A549 (cell line): Measurements from ENCODE around the gene ABLIM1. TPM values are rescaled to one million over a fixed set of nuclear protein-coding genes. Genes with fewer than 3 reads are reported as not detected.

ENCODE experiments used
- ATAC-seq, 2 experiments: fragments of 200-7000 bp in 1 of 2; fragments of >200 bp in 1 of 2; cut with Nextera tagmentation in 1 of 2; cut with Tn5 transposase in 1 of 2; 3 replicates each; pipeline versions ENCODE4 v1.8.0 to v1.9.1; 2018 to 2020; ENCODE audit warnings: mild to moderate bottlenecking in 1 of 2, moderate library complexity in 1 of 2
- CTCF ChIA-PET: fragments of 300-600 bp; sonication (Branson Sonifier 250); formaldehyde crosslinking; extraction: SDS; loops from one replicate; lab custom pipeline; 2021; ENCODE audit warnings: antibody characterized with exemption, inconsistent platforms; lab: Yijun Ruan, JAX
- POLR2A ChIA-PET: fragments of 350-600 bp; formaldehyde crosslinking; extraction: SDS; loops from one replicate; lab custom pipeline; 2021; ENCODE audit warnings: antibody characterized with exemption, inconsistent platforms; lab: Yijun Ruan, JAX
- DNase-seq, 2 experiments: peaks; one replicate each; pipeline versions ENCODE4 v3.0.0 to v3.0.0-alpha.2; 2011 to 2016; ENCODE audit warnings: low read depth in 1 of 2, low spot score in 1 of 2
- FAIRE-seq: peaks from 2 replicates; lab custom pipeline; 2011; peaks lifted over from hg19 to GRCh38; lab: Jason Lieb, UNC
- H3K27ac ChIP-seq, 2 experiments: fragments of >200 bp; sonication (Bioruptor Twin); formaldehyde crosslinking; 3 replicates each; pipeline ENCODE4 v1.5.1; 2016 to 2017
- H3K4me1 ChIP-seq: fragments of >200 bp; sonication (Bioruptor Twin); formaldehyde crosslinking; 3 replicates; pipeline ENCODE4 v1.6.1; 2016
- H3K4me2 ChIP-seq: fragments of >200 bp; sonication (Bioruptor Twin); formaldehyde crosslinking; 3 replicates; pipeline ENCODE4 v1.6.1; 2016
- H3K4me3 ChIP-seq: fragments of >200 bp; sonication (Bioruptor Twin); formaldehyde crosslinking; 3 replicates; pipeline ENCODE4 v1.5.1; 2016
- H3K9me3 ChIP-seq: fragments of >200 bp; sonication (Bioruptor Twin); formaldehyde crosslinking; 3 replicates; pipeline ENCODE4 v1.6.1; 2016
- BHLHE40 ChIP-seq: IDR thresholded peaks from 2 replicates; pipeline ENCODE4 v1.6.1; 2012; ENCODE audit warnings: low read depth, low read length, inconsistent platforms
- CBX2 ChIP-seq: fragments of 200-600 bp; sonication (generic); IDR thresholded peaks from 2 replicates; pipeline ENCODE4 v1.6.1; 2016; ENCODE audit warnings: low read depth, mild to moderate bottlenecking, borderline replicate concordance
- CBX8 ChIP-seq: fragments of 200-600 bp; sonication (generic); IDR thresholded peaks from 2 replicates; pipeline ENCODE4 v1.6.1; 2016
- CEBPB ChIP-seq, 2 experiments: fragments of >200 bp in 1 of 2; sonication (Bioruptor Twin) in 1 of 2; formaldehyde crosslinking in 1 of 2; IDR thresholded peaks; 2 replicates each; pipeline ENCODE4 v1.6.1; 2012 to 2016
- EHMT2 ChIP-seq: fragments of 200-600 bp; sonication (generic); IDR thresholded peaks from 2 replicates; pipeline ENCODE4 v1.6.1; 2016; ENCODE audit warnings: antibody characterized with exemption, low read depth, mild to moderate bottlenecking, moderate library complexity
- FOSL2 ChIP-seq, 2 experiments: fragments of 450-650 bp in 1 of 2; fragments of >200 bp in 1 of 2; sonication (Bioruptor Twin) in 1 of 2; formaldehyde crosslinking; IDR thresholded peaks; 2 replicates each; pipeline versions ENCODE4 v1.5.0 to v1.6.1; 2016 to 2020; ENCODE audit warnings: mild to moderate bottlenecking in 1 of 2, moderate library complexity in 1 of 2
- FOXS1 ChIP-seq: fragments of 250-450 bp; sonication (Bioruptor Pico); IDR thresholded peaks from 2 replicates; pipeline ENCODE4 v1.5.0; 2020; ENCODE audit warnings: mild to moderate bottlenecking, moderate library complexity
- HMGXB4 ChIP-seq: fragments of 250-450 bp; sonication (Bioruptor Pico); IDR thresholded peaks from 2 replicates; pipeline ENCODE4 v1.5.0; 2021; ENCODE audit warnings: mild to moderate bottlenecking, moderate library complexity, borderline replicate concordance
- HOXB13 ChIP-seq: fragments of 250-450 bp; sonication (Bioruptor Pico); IDR thresholded peaks from 2 replicates; pipeline ENCODE4 v1.5.0; 2020; ENCODE audit warnings: low read depth, mild to moderate bottlenecking, moderate library complexity
- HOXB5 ChIP-seq: fragments of 250-450 bp; sonication (Bioruptor Pico); IDR thresholded peaks from 2 replicates; pipeline ENCODE4 v1.5.0; 2020; ENCODE audit warnings: mild to moderate bottlenecking, moderate library complexity
- JUNB ChIP-seq: fragments of >200 bp; sonication (Bioruptor Twin); formaldehyde crosslinking; IDR thresholded peaks from 2 replicates; pipeline ENCODE4 v1.6.1; 2016
- NFE2L2 ChIP-seq: fragments of 150-350 bp; conservative IDR thresholded peaks from 2 replicates; pipeline ENCODE4 v1.6.1; 2014; ENCODE audit warnings: low read length
- POLR2A ChIP-seq: IDR thresholded peaks from 2 replicates; pipeline ENCODE4 v1.6.1; 2012; ENCODE audit warnings: mild to moderate bottlenecking, low read length
- TFCP2L1 ChIP-seq: fragments of 250-450 bp; sonication (Bioruptor Pico); IDR thresholded peaks from 2 replicates; pipeline ENCODE4 v1.5.0; 2021; ENCODE audit warnings: mild to moderate bottlenecking
- ZFP36 ChIP-seq: fragments of 450-650 bp; IDR thresholded peaks from 2 replicates; pipeline ENCODE4 v1.6.1; 2014; ENCODE audit warnings: borderline replicate concordance; ENCODE audit not compliant: partially characterized antibody
- ZSCAN20 ChIP-seq: fragments of 250-450 bp; sonication (Bioruptor Pico); IDR thresholded peaks from 2 replicates; pipeline ENCODE4 v1.8.0; 2022; ENCODE audit warnings: mild to moderate bottlenecking, moderate library complexity
- WGBS: methylation state at CpG from one replicate; pipeline ENCODE4 v1.1.6; 2017; ENCODE audit errors: missing lambda C conversion rate; 5-methylcytosine and 5-hydroxymethylcytosine counted together
- polyA plus RNA-seq, 4 experiments: library from polyadenylated mRNA; depleted of rRNA in 3 of 4; stranded (reverse); fragments of >200 nt; fragmentation: RNase III in 1 of 4; extraction: RNeasy Plus Mini Kit Qiagen cat#74134 plus additional on column Dnase treatment in 1 of 4; gene quantifications; 2 replicates in 3 of 4; 3 replicates in 1 of 4; pipeline ENCODE4 v1.2.3, GENCODE V29; 2011 to 2017
- TF ChIP-seq, protein P1 (sequence below): fragments of 250-450 bp; sonication (Bioruptor Pico); IDR thresholded peaks from 2 replicates; pipeline ENCODE4 v1.5.0; 2020; ENCODE audit warnings: low read depth, mild to moderate bottlenecking, moderate library complexity

The ABLIM1 gene
- polyA plus RNA-seq, 2 of the 4 experiments (the other 2 are of a cell fraction): 21.4 to 70.2 TPM

DNA sequence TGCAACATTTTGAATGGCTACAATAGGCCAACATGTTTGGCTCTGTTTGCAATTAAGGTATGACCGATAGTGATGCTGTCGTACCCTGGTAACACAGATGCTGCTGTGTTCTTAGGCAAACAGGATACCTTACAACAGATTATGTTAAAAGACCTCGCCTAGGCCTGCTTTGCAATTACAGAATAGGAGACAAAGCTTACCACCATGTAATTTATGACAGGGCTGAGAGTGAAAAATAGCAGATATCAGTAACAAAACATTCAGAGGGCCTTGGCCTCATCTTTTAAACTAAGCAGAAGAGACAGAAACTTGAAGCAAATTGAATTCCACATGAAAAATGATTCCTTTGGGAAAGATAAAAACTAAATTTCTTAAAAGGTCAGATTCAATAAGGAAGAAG lies 29.4 kb upstream of the ABLIM1 start:
- peak overlapping the region; percentile 83 to 88; a peak in 4 of 6 replicates for H3K27ac ChIP-seq

GRCh38 chr10:114686013-114686412 lies 27.9 kb upstream of the ABLIM1 start:
- peak overlapping the region; percentile 93 for H3K4me2 ChIP-seq
- FAIRE-seq: no peak
- no peak overlapping the region for H3K4me3 ChIP-seq
- TF ChIP-seq FOSL2 (IDR thresholded peaks at IDR 0.05) (0 out of 2 replicates have a peak, but pooled peaks have one; percentile 34), FOSL2 (CRISPR knock-in tag; IDR thresholded peaks at IDR 0.05) (peak; percentile 69), BHLHE40 (no peak), JUNB (peak; percentile 42; the same call in 1 of the 2 replicates), CEBPB (IDR thresholded peaks at IDR 0.05) (peak; percentile 21 to 34; a peak in 1 of 4 replicates)
- no peak for DNase-seq
- 34% methylated on average over 2 of the region's 2 CpGs for WGBS
- no peak for ATAC-seq
- ChIA-PET CTCF (interaction anchor here (0.6 to 3.2 kb wide), 6 partner anchors 8 to 138 kb away, joined by 3 to 15 read pairs (median 4); no protein-coding TSS in a partner anchor), POLR2A (interaction anchor here (0.5 kb wide), 1 partner anchor 176 kb away, joined by 3 read pairs; no protein-coding TSS in a partner anchor)
- peak overlapping the region; percentile 83 to 88 for H3K27ac ChIP-seq
- H3K9me3 ChIP-seq: no peaks in the 10 kb centered on the region
- peaks cover 61% of the 10 kb centered on the region for H3K4me1 ChIP-seq

More for the DNA sequence above, 29.4 kb upstream of the ABLIM1 start:
- ATAC-seq: no peak
- WGBS: 91% methylated on average over 3 of the region's 3 CpGs
- no peak overlapping the region for H3K4me2 ChIP-seq
- ChIA-PET CTCF (interaction anchor here (1.2 to 2.4 kb wide), 3 partner anchors 16 to 383 kb away, joined by 4 to 9 read pairs (median 7); no protein-coding TSS in a partner anchor), POLR2A (no interaction called here)
- no peak for FAIRE-seq
- no peak for TF ChIP-seq EHMT2
- TF ChIP-seq NFE2L2: no peak
- no peak for TF ChIP-seq CBX2
- no peak for TF ChIP-seq TFCP2L1 (CRISPR knock-in tag)
- no peak for TF ChIP-seq FOXS1 (CRISPR knock-in tag)
- peaks cover 60% of the 10 kb centered on the region for H3K4me1 ChIP-seq
- H3K9me3 ChIP-seq: no peaks in the 10 kb centered on the region
- no peak overlapping the region for H3K4me3 ChIP-seq
- DNase-seq: no peak

- ChIA-PET POLR2A (interaction anchor here (0.6 to 0.7 kb wide), 2 partner anchors 17 to 55 kb away, joined by 3 read pairs; no protein-coding TSS in a partner anchor), CTCF (interaction anchor here (0.7 to 3.2 kb wide), 5 partner anchors 9 to 137 kb away, joined by 3 to 15 read pairs (median 4); no protein-coding TSS in a partner anchor)
- H3K9me3 ChIP-seq: no peaks in the 10 kb centered on the region
- FAIRE-seq: no peak
- H3K27ac ChIP-seq: peak overlapping the region; percentile 83 to 88
- peak overlapping the region; percentile 93 for H3K4me2 ChIP-seq
- DNase-seq: no peak
- H3K4me1 ChIP-seq: peaks cover 65% of the 10 kb centered on the region
- 0 out of 3 replicates have a peak overlapping the region, but pooled peaks have one; percentile 1 for H3K4me3 ChIP-seq
- WGBS: 32% methylated on average over 5 of the region's 5 CpGs
- ATAC-seq: peak in 1 of 2 experiments; percentile 29; a peak in 3 of 6 replicates
- TF ChIP-seq FOSL2 (IDR thresholded peaks at IDR 0.05): no peak
- no peak for TF ChIP-seq FOSL2 (CRISPR knock-in tag; IDR thresholded peaks at IDR 0.05)
- no peak for TF ChIP-seq FOXS1 (CRISPR knock-in tag)
- no peak for TF ChIP-seq HOXB5 (CRISPR knock-in tag)
- no peak for TF ChIP-seq ZFP36
- TF ChIP-seq HMGXB4 (CRISPR knock-in tag): no peak
- no peak for TF ChIP-seq POLR2A
- TF ChIP-seq BHLHE40: no peak
- TF ChIP-seq ZSCAN20 (CRISPR knock-in tag): no peak
- no peak for TF ChIP-seq CBX8
- TF ChIP-seq HOXB13 (CRISPR knock-in tag): no peak
- TF ChIP-seq, protein P1, sequence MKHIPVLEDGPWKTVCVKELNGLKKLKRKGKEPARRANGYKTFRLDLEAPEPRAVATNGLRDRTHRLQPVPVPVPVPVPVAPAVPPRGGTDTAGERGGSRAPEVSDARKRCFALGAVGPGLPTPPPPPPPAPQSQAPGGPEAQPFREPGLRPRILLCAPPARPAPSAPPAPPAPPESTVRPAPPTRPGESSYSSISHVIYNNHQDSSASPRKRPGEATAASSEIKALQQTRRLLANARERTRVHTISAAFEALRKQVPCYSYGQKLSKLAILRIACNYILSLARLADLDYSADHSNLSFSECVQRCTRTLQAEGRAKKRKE (CRISPR knock-in tag): no peak
Observed at GRCh38 chr10:114685456-114685855, 27.4 kb upstream of the ABLIM1 start.
